Measurements from ENCODE around the gene TRIO. TPM values are rescaled to one million over a fixed set of nuclear protein-coding genes. Genes with fewer than 3 reads are reported as not detected.

Gene TRIO
- polyA plus RNA-seq, 1 experiment = 176 TPM

DNA sequence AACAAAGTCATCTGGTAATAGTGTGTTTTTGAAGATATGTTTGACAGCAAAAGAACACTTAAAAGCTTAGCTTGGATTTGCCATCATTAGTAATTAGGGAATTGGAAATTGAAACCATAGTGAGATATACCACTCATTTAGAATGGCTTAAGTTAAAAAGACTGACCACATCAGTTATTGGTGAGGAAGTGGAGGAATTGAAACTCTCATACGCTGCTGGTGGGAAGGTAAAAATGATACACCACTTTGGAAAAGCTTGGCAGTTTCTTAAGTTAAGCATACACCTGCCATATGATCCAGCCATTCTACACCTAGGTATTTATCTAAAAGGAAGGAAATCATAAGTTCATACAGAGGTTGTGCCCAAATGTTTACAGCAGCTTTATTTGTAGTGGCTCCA lies 213.2 kb downstream of the TRIO start:
- Histone ChIP-seq H3K4me3 (ENCODE audit: low read depth, low read length) (no peak overlapping the region), H3K27me3 (ENCODE audit: control insufficient read depth, insufficient read depth, low read length) (no peaks in the 10 kb centered on the region), H3K36me3 (ENCODE audit: control insufficient read depth, insufficient read depth, low read length) (peaks cover 26% of the 10 kb centered on the region)
- no peak for DNase-seq (ENCODE audit: low read depth)
- TF ChIP-seq, protein P1, sequence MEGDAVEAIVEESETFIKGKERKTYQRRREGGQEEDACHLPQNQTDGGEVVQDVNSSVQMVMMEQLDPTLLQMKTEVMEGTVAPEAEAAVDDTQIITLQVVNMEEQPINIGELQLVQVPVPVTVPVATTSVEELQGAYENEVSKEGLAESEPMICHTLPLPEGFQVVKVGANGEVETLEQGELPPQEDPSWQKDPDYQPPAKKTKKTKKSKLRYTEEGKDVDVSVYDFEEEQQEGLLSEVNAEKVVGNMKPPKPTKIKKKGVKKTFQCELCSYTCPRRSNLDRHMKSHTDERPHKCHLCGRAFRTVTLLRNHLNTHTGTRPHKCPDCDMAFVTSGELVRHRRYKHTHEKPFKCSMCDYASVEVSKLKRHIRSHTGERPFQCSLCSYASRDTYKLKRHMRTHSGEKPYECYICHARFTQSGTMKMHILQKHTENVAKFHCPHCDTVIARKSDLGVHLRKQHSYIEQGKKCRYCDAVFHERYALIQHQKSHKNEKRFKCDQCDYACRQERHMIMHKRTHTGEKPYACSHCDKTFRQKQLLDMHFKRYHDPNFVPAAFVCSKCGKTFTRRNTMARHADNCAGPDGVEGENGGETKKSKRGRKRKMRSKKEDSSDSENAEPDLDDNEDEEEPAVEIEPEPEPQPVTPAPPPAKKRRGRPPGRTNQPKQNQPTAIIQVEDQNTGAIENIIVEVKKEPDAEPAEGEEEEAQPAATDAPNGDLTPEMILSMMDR (IDR thresholded peaks at IDR 0.05; ENCODE audit: insufficient read depth, low read depth, low read length) = no peak
- ChIA-PET POLR2A (no interaction called here), CTCF (interaction anchor here (1.2 to 1.3 kb wide), 2 partner anchors 291 to 293 kb away, joined by 3 to 4 read pairs; no protein-coding TSS in a partner anchor)

DNA sequence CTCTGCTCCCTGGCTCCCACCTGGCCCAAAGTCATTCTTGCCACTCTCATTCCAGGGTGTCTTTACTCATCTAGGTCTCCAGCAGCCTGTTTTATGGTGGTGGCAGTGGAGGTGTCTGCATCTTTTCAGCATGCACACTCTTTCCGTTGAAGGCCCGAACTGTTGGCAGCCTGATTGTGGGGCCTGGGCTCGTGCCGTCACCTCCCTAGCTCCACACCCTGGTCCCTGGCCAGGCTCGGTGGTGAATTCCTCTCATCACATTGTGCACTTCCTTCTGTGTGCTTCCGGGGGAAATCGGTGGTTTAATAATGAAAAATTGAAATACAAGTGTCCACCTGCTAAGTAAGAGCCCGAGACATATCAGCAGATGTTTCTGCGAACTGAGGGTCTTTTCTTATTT lies 214.3 kb downstream of the TRIO start:
- Histone ChIP-seq H3K36me3 (ENCODE audit: control insufficient read depth, insufficient read depth, low read length) (peaks cover 24% of the 10 kb centered on the region), H3K27me3 (ENCODE audit: control insufficient read depth, insufficient read depth, low read length) (no peaks in the 10 kb centered on the region), H3K4me3 (ENCODE audit: low read depth, low read length) (no peak overlapping the region)
- CTCF ChIA-PET = interaction anchor here (0.7 to 1.3 kb wide), 2 partner anchors 290 to 292 kb away, joined by 3 to 4 read pairs; no protein-coding TSS in a partner anchor
- POLR2A ChIA-PET = no interaction called here
- DNase-seq (ENCODE audit: low read depth) = no peak
- TF ChIP-seq, protein P1 (IDR thresholded peaks at IDR 0.05; ENCODE audit: insufficient read depth, low read depth, low read length) = no peak

GRCh38 chr5:14357851-14358250 lies 214.7 kb downstream of the TRIO start:
- peaks cover 24% of the 10 kb centered on the region for H3K36me3 ChIP-seq (ENCODE audit: control insufficient read depth, insufficient read depth, low read length)
- TF ChIP-seq, protein P1 (IDR thresholded peaks at IDR 0.05; ENCODE audit: insufficient read depth, low read depth, low read length) = no peak
- POLR2A ChIA-PET = no interaction called here
- H3K4me3 ChIP-seq (ENCODE audit: low read depth, low read length) = no peak overlapping the region
- CTCF ChIA-PET = interaction anchor here (0.7 kb wide), 1 partner anchor 290 kb away, joined by 3 read pairs; no protein-coding TSS in a partner anchor
- H3K27me3 ChIP-seq (ENCODE audit: control insufficient read depth, insufficient read depth, low read length) = no peaks in the 10 kb centered on the region
- DNase-seq (ENCODE audit: low read depth) = no peak

GRCh38 chr5:14358536-14358935 lies 215.4 kb downstream of the TRIO start:
- H3K36me3 ChIP-seq (ENCODE audit: control insufficient read depth, insufficient read depth, low read length) = peaks cover 26% of the 10 kb centered on the region
- H3K27me3 ChIP-seq (ENCODE audit: control insufficient read depth, insufficient read depth, low read length) = no peaks in the 10 kb centered on the region
- CTCF ChIA-PET = no interaction called here
- TF ChIP-seq, protein P1 (IDR thresholded peaks at IDR 0.05; ENCODE audit: insufficient read depth, low read depth, low read length) = no peak
- DNase-seq (ENCODE audit: low read depth) = no peak
- no peak overlapping the region for H3K4me3 ChIP-seq (ENCODE audit: low read depth, low read length)
- POLR2A ChIA-PET = no interaction called here

DNA sequence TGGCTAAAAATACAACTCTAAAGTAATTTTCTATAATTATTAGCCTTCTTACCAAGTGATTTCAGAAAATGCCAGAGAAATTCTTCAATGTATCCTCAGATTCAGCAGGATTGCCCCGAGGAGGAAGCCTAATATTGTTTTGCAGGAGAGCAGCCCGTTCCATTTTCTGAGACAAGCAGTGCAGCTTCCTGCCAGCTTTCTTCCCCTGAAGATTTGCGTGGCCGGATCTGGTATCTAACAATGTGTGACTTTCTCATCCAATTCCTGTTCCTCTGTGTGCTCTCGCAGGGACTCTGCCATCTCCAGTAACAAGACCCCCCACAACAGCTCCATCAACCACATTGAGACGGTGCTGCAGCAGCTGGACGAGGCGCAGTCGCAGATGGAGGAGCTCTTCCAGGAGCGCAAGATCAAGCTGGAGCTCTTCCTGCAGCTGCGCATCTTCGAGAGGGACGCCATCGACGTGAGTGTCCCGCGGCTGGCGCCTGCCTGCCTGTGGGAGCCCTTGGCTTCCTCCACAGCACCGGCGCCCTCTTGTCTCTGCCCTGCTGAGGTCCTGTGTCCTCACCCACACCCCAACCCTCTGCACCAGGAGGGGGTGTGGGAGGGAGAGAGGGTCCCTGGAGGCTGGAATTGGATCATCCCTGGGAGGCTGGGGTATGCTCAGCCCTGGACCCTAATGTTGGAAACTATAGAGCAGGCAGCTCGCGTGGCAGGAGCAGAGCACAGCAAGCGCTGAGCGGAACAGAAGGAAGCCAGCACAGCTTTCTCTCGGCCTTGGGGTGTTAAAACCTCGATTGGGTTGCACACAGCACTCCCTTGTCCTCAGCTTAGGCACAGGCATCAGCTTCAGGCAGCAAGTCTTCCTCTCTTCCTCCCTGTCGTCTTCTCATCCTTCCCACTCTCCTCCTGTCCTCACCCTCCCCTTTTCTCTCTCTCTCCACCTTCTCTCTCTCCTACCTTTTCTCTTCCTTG lies 216.2 kb downstream of the TRIO start:
- ChIA-PET POLR2A (no interaction called here), CTCF (no interaction called here)
- Histone ChIP-seq H3K4me3 (ENCODE audit: low read depth, low read length) (no peak overlapping the region), H3K27me3 (ENCODE audit: control insufficient read depth, insufficient read depth, low read length) (no peaks in the 10 kb centered on the region), H3K36me3 (ENCODE audit: control insufficient read depth, insufficient read depth, low read length) (peaks cover 28% of the 10 kb centered on the region)
- TF ChIP-seq, protein P1 (IDR thresholded peaks at IDR 0.05; ENCODE audit: insufficient read depth, low read depth, low read length) = no peak
- DNase-seq (ENCODE audit: low read depth) = no peak

All from BJ (cell line).